ENCODE measurements around the gene COMMD7.

The COMMD7 gene

GRCh38 chr20:32743237-32744112 is at the start of gene COMMD7:
Gene COMMD7, minus strand, starts transcription at chr20:32743467. Its CDS starts 76 bp downstream, at chr20:32743391.
- no peak for TF ChIP-seq CTCF (IDR thresholded peaks at IDR 0.05)

GRCh38 chr20:32792731-32793458 is 49.6 kb upstream of the COMMD7 start:
- no peak for TF ChIP-seq CTCF (IDR thresholded peaks at IDR 0.05)

- TF ChIP-seq CTCF (IDR thresholded peaks at IDR 0.05) = no peak
These were observed 49.0 kb upstream of the COMMD7 start for GRCh38 chr20:32792316-32792715.

GRCh38 chr20:32790751-32791057 is 47.4 kb upstream of the COMMD7 start:
- no peak for TF ChIP-seq CTCF (IDR thresholded peaks at IDR 0.05)

- peak; percentile 100 for TF ChIP-seq CTCF (IDR thresholded peaks at IDR 0.05)
These were observed 46.9 kb upstream of the COMMD7 start for GRCh38 chr20:32789896-32790750.

GRCh38 chr20:32787168-32787567 is 43.9 kb upstream of the COMMD7 start:
- no peak for TF ChIP-seq CTCF (IDR thresholded peaks at IDR 0.05)

- no peak for TF ChIP-seq CTCF (IDR thresholded peaks at IDR 0.05)
These were observed 42.9 kb upstream of the COMMD7 start for GRCh38 chr20:32786059-32786760.

Measured in LNCAP (cell line).